CMK (cell line): ENCODE measurements around the gene ARMC3.
"Not testable (repeated sequence)": the region's sequence is repeated elsewhere in the genome, so short reads cannot be mapped to it uniquely, and the experiment has no call there.

ENCODE experiments used
- DNase-seq: peaks from one replicate; pipeline ENCODE4 v3.0.0-alpha.2; 2010; ENCODE audit warnings: low read depth

The ARMC3 gene

GRCh38 chr10:22929053-22929452 lies 1.2 kb downstream of the ARMC3 start:
- not testable (repeated sequence) for DNase-seq

- DNase-seq: no peak
These were observed 4.1 kb downstream of the ARMC3 start for GRCh38 chr10:22931948-22932347.

- DNase-seq: no peak
These were observed 4.9 kb downstream of the ARMC3 start for GRCh38 chr10:22932626-22933370.

- DNase-seq: no peak
These were observed 6.9 kb downstream of the ARMC3 start for GRCh38 chr10:22934726-22935125.

- DNase-seq: no peak
These were observed 14.6 kb downstream of the ARMC3 start for GRCh38 chr10:22942437-22942836.

GRCh38 chr10:22945934-22946673 lies 18.3 kb downstream of the ARMC3 start:
- DNase-seq: no peak

GRCh38 chr10:22954970-22955369 lies 27.1 kb downstream of the ARMC3 start:
- DNase-seq: no peak

- no peak for DNase-seq
These were observed 30.5 kb downstream of the ARMC3 start for GRCh38 chr10:22958338-22958737.

GRCh38 chr10:22959292-22959691 lies 31.4 kb downstream of the ARMC3 start:
- no peak for DNase-seq

GRCh38 chr10:22959950-22960349 lies 32.1 kb downstream of the ARMC3 start:
- DNase-seq: no peak

- no peak for DNase-seq
These were observed 35.0 kb downstream of the ARMC3 start for GRCh38 chr10:22962817-22963216.

- no peak for DNase-seq
These were observed 41.9 kb downstream of the ARMC3 start for GRCh38 chr10:22969704-22970103.

GRCh38 chr10:22976534-22976933 lies 48.7 kb downstream of the ARMC3 start:
- no peak for DNase-seq

GRCh38 chr10:22977751-22978150 lies 49.9 kb downstream of the ARMC3 start:
- no peak for DNase-seq

GRCh38 chr10:22978287-22978686 lies 50.4 kb downstream of the ARMC3 start:
- DNase-seq: no peak

- DNase-seq: no peak
These were observed 51.1 kb downstream of the ARMC3 start for GRCh38 chr10:22978918-22979317.

- DNase-seq: no peak
These were observed 53.0 kb downstream of the ARMC3 start for GRCh38 chr10:22980822-22981221.

- DNase-seq: no peak
These were observed 56.2 kb downstream of the ARMC3 start for GRCh38 chr10:22984066-22984465.

- no peak for DNase-seq
These were observed 59.1 kb downstream of the ARMC3 start for GRCh38 chr10:22986771-22987542.

GRCh38 chr10:22988581-22989360 lies 60.9 kb downstream of the ARMC3 start:
- DNase-seq: peak; percentile 18

- DNase-seq: no peak
These were observed 62.6 kb downstream of the ARMC3 start for GRCh38 chr10:22990443-22990842.

- DNase-seq: no peak
These were observed 64.2 kb downstream of the ARMC3 start for GRCh38 chr10:22992075-22992474.
